GM10266 (cell line): Measurements from ENCODE around the gene MICAL3.

Experiments used
- DNase-seq: peaks from one replicate; pipeline ENCODE4 v3.0.0; 2012; ENCODE audit errors: extremely low spot score
- TF ChIP-seq, protein P1 (sequence below): IDR thresholded peaks from 2 replicates; pipeline ENCODE4 v1.5.1; 2012; ENCODE audit warnings: mild to moderate bottlenecking, low read depth; ENCODE audit not compliant: control insufficient read depth, insufficient read depth; ENCODE audit errors: missing control alignments

The MICAL3 gene

DNA sequence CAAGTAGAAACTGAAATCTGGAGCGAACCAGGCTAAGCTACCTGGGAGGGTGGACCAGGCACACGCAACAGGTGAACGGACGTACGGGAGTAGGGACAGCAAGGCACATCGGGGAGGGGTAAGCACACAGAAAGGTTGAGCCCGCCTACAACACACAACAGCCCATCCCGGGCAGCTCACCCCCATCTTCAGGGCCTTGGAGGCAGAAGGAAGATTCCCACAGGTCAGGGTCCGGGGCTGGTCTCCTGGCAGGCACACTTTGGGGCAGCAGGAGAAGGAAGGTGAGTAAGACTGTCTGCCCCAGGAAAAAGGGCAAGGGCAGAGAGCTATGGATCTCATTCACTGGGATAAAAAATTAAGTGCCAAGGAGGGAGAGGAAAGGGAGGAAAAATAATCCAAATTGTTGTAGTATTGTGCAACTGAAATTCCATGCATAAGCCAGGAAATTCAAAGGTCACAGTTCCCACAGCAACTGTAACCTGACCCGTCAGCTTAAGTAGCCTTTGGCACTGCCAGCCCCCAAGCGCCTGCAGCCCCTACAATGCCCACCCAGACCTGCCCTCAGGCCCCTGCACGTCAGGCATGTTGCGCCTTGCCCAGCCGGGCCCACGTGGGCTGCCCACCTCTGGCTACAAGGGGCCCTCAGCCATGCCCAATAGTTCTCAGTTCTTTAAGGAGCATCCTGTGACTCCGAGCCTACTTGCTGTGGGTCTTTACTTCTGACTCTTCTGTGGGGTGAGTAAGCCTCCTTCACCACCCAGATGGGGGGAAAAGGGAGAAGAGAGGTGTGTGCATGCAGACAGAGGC lies 51.8 kb downstream of the MICAL3 start:
- TF ChIP-seq, protein P1, sequence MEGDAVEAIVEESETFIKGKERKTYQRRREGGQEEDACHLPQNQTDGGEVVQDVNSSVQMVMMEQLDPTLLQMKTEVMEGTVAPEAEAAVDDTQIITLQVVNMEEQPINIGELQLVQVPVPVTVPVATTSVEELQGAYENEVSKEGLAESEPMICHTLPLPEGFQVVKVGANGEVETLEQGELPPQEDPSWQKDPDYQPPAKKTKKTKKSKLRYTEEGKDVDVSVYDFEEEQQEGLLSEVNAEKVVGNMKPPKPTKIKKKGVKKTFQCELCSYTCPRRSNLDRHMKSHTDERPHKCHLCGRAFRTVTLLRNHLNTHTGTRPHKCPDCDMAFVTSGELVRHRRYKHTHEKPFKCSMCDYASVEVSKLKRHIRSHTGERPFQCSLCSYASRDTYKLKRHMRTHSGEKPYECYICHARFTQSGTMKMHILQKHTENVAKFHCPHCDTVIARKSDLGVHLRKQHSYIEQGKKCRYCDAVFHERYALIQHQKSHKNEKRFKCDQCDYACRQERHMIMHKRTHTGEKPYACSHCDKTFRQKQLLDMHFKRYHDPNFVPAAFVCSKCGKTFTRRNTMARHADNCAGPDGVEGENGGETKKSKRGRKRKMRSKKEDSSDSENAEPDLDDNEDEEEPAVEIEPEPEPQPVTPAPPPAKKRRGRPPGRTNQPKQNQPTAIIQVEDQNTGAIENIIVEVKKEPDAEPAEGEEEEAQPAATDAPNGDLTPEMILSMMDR = no peak
- DNase-seq = no peak

DNA sequence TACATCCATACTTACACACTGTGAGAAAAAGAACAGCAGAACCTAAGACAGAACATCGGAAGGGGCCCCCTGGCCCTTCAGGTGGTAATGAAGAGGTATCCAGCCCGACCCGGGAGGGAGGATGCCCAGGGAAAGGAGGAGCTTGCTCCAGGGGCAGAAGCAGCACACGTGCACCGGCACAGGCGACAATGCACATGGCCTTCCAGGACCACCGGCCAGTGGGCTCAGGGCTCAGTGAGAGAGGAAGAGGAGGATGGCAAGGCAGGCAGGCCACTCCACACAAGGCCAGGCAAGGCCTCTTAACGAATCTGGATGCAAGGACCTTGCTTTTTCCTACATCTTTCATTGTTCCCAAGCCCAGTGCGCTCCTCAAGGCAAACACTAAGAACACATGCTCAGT lies 52.6 kb downstream of the MICAL3 start:
- no peak for DNase-seq
- TF ChIP-seq, protein P1 = no peak

DNA sequence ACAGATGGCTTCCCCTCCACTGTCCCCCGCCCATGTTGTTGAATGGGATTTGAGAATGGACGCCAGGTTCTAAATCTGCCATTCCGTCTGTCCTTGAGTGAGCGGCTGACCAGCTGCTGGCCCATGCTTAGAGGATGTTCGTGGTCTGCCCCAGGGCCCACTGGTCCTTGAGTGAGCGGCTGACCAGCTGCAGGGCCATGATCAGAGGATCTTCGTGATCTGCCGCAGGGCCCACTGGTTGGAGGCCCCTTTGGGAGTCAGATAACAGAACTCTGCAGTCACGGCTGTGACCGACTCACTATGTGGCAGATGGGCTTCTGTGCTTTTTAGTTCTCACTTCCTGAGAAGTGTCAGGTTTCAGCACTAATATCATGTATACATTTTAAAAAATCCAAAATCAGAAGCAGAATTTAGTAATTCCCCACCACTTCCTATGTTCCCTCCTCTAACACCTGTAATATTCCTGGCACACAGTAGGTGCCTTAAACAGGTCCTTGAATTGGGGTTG lies 54.1 kb downstream of the MICAL3 start:
- TF ChIP-seq, protein P1 = no peak
- DNase-seq = no peak

DNA sequence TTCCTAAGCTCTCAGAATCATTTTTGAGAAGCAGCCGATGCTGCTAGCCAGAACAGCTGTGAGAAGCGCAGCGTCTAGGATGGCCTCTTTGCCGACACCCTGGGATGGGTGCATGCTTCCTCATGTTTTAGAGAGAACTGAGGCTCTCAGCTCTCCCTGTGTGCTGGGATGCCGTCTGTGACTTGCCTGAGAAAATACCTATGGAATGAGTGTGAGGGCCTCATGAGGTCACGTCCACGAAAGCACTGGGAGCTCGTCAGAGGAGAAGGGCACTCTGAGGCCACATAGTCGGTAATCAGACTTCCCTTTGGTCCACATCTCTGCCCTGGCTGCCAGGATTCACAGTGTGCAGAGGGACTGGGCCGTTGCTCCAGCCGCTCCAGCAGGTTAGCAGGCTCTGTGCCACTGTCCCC lies 54.7 kb downstream of the MICAL3 start:
- no peak for DNase-seq
- TF ChIP-seq, protein P1 = no peak

DNA sequence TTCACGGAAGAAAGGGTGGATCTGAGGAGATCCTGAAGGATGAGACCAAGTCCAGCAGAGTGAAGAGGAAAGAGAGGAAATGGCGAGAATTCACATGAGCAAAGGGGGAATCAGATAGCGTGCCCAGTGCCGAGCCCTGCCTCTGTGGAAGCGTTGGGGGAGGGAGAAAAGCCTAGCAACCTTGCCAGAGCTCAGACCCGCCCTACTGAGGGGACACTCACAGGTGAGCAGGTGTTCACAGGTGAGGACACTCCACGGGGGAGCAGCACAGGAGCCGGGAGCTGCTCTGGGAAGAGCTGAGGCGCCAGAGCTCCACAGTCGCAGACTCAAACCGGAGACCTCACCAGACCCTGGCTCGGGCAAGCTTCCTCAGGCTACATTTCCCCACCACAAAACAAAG lies 56.2 kb downstream of the MICAL3 start:
- no peak for DNase-seq
- TF ChIP-seq, protein P1 = no peak

DNA sequence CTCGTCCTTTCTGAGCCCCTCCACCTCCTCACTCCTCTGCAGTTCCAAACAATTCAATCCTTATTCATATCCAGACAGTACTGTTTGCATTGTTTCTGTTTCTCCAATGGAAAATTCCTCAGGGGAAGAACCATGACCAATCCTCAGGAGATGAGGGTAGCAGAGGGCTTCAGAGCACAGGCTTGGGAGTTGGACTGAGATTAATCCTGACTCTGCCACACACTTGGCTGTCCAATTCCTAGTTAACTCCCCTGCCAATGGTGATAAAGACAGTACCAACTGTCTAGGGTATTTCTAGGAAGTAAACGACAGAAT lies 58.0 kb downstream of the MICAL3 start:
- DNase-seq = no peak
- TF ChIP-seq, protein P1 = no peak

DNA sequence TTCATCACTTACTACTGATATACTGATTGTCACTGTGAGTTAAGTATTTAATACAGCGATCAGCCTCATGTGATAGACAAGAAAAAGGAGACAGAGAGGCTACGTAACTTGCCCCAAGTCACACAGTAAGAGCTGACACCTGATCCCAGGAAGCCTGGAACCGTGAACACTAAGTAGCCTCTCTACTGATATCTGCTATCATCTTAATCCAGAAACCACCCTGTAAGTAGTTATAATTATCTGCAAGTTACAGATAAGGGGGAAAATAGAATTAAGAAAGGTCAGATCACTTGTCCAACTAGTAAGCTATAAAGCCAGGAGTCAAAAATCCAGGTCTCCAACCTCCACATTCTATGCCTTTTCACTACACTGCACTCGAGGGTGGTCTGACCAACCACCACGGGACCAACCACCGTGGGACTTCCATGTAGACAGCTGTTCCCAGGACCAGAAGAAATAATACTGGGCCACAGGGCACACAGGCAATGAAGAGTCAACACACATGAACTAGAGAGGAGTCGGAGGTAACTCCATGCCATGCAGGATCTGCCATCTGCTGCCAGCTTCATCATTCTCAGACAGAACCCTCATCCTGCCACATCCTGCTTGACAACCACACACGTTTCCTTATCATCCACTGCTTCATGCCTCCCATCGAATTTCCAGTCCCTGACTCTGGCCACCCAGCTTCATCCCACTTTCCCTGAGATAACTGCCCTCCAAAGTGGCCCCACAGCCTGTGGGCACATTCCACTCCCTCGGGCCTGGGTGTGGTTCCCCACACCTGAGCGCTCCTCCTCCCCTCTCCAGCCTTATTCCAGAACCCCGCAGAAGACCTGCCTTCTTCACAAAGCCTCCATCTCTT lies 58.6 kb downstream of the MICAL3 start:
- no peak for DNase-seq
- TF ChIP-seq, protein P1 = no peak
